Lower leg skin (tissue), 4 donors: Measurements from ENCODE around the gene CNIH4. TPM values are rescaled to one million over a fixed set of nuclear protein-coding genes. Genes with fewer than 3 reads are reported as not detected.
A peak's percentile ranks its signal among the peaks of the same experiment; 100 is the strongest.
"Not testable (repeated sequence)": the region's sequence is repeated elsewhere in the genome, so short reads cannot be mapped to it uniquely, and the experiment has no call there.

Experiments
- DNase-seq, 2 donors: peaks; one replicate each; pipeline ENCODE4 v3.0.0-alpha.2; 2019; ENCODE audit warnings: low spot score in 2 of 2
- H3K4me3 ChIP-seq: fragments of 200-600 bp; sonication (generic); 2 replicates; pipeline ENCODE4 v1.5.1; 2017; ENCODE audit warnings: mild to moderate bottlenecking, low read depth; ENCODE audit not compliant: poor library complexity, severe bottlenecking
- CTCF ChIP-seq, 3 donors: fragments of 450-650 bp; IDR thresholded peaks; one replicate each; pipeline ENCODE4 v1.5.1; 2016; ENCODE audit warnings: antibody characterized with exemption in 3 of 3, mild to moderate bottlenecking in 3 of 3, moderate library complexity in 2 of 3
- POLR2A ChIP-seq, 2 donors: fragments of 450-650 bp; IDR thresholded peaks; one replicate each; pipeline ENCODE4 v1.6.1; 2016 to 2017; ENCODE audit warnings: antibody characterized with exemption in 2 of 2, mild to moderate bottlenecking in 1 of 2, moderate library complexity in 1 of 2
- WGBS, 2 donors: methylation state at CpG; one replicate each; pipeline ENCODE4 v1.1.5; 2018; 5-methylcytosine and 5-hydroxymethylcytosine counted together
- intact Hi-C: fragments of 100-400 bp; cut with DNase I; formaldehyde crosslinking; loops from one replicate; pipeline ENCODE4 v1.15.0; 2023; ENCODE audit warnings: low total_unique reads
- total RNA-seq, 4 donors: library from RNA; depleted of rRNA; stranded (reverse); fragments of >200 nt; gene quantifications; one replicate each; pipeline ENCODE4 v1.1.0, GENCODE V29; 2016

CNIH4 gene
- total RNA-seq, 4 donors from 2014 or later = 24.0 to 44.8 (median 37.0) TPM

- TF ChIP-seq POLR2A (IDR thresholded peaks at IDR 0.05) (no peak), CTCF (IDR thresholded peaks at IDR 0.05) (no peak)
- intact Hi-C loops = loop anchor here (5.0 kb wide), 1 partner anchor 220 kb away; the partner anchor contains the start of gene FBXO28
- 97% methylated on average over 2 of the region's 2 CpGs for WGBS, 2 donors
- DNase-seq = no peak
- no peak overlapping the region for H3K4me3 ChIP-seq
Observed at GRCh38 chr1:224331824-224332223, 24.9 kb upstream of the CNIH4 start.

GRCh38 chr1:224333309-224333926 is 23.3 kb upstream of the CNIH4 start:
- 13 to 17% methylated on average over 3 of the region's 3 CpGs for WGBS, 2 donors
- H3K4me3 ChIP-seq = no peak overlapping the region
- intact Hi-C loops = loop anchor here (5.0 kb wide), 1 partner anchor 221 kb away; the partner anchor contains the start of gene FBXO28
- TF ChIP-seq POLR2A (IDR thresholded peaks at IDR 0.05) (no peak), CTCF (IDR thresholded peaks at IDR 0.05) (peak in 1 of 3 donors; percentile 38)
- DNase-seq = no peak

DNA sequence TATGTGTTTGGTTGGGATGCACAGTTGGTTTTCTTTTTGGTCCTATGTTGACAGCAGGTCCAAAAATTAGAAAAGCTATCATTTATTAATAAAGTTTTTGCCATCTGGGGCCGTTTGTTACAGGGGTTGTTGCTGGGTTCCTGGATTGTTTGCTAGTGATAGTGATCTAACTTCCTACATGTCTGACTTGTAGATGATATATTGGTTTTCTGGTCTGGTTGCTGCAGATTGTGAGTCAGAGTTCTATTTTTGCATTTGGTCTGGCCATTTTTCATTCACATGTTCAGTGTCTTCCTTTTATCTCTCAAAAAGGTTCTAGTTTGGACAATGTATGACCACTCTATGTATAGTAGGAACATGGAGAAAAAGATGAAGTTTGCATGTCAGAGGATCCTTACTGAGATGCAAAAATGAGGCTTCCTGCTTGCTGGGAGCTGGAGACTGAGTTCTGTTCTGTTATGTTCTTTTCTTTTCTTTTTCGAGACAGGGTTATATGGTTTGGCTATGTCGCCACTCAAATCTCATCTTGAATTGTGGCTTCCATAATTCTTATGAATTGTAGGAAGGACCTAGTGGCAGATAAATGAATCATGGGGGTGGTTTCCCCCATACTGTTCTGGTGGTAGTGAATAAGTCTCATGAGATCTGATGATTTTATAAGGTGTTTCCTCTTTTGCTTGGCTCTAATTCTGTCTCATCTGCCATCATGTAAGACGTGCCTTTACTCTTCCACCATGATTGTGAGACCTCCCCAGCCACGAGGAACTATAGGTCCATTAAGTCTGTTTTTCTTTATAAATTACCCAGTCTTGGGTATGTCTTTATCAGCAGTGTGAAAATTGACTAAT is 22.5 kb upstream of the CNIH4 start:
- no peak for DNase-seq
- 51 to 58% methylated on average over 5 of the region's 5 CpGs for WGBS, 2 donors
- intact Hi-C loops = loop anchor here (5.0 kb wide), 1 partner anchor 222 kb away; the partner anchor contains the start of gene FBXO28
- no peak overlapping the region for H3K4me3 ChIP-seq
- TF ChIP-seq POLR2A (IDR thresholded peaks at IDR 0.05) (no peak), CTCF (IDR thresholded peaks at IDR 0.05) (no peak)

DNA sequence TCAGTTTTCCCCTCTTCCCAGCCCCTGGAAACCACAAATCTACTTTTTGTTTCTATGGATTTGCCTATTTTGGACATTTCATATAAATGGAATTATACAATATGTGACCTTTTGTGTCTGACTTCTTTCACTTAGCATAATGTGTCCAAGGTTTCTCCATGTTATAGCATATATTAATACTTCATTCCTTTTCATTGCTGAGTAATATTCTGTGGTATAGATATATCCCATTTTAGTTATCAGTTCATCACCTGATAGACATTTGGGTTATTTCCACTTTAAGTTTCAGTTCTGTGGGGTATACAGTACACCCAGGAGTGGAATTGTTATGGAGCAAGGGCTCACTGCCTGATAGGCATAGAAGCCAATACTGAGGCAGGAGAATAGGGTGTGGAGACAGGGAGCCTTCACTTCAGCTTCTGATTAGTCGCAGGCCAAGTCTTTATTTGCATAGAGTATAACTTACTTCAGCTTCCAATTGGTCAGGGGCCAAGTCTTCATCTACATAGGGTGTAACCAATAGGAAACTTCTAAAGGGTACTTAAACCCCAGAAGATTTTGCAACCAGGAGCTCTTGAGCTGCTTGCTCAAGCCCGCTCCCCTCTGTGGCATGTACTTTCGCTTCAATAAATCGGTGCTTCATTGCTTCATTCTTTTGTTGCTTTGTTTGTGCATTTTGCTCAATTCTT is 18.4 kb upstream of the CNIH4 start:
- no peak for DNase-seq
- 87 to 89% methylated on average over 4 of the region's 4 CpGs for WGBS, 2 donors
- H3K4me3 ChIP-seq = no peak overlapping the region
- intact Hi-C loops = no loop called here
- no peak for TF ChIP-seq POLR2A (IDR thresholded peaks at IDR 0.05)

DNA sequence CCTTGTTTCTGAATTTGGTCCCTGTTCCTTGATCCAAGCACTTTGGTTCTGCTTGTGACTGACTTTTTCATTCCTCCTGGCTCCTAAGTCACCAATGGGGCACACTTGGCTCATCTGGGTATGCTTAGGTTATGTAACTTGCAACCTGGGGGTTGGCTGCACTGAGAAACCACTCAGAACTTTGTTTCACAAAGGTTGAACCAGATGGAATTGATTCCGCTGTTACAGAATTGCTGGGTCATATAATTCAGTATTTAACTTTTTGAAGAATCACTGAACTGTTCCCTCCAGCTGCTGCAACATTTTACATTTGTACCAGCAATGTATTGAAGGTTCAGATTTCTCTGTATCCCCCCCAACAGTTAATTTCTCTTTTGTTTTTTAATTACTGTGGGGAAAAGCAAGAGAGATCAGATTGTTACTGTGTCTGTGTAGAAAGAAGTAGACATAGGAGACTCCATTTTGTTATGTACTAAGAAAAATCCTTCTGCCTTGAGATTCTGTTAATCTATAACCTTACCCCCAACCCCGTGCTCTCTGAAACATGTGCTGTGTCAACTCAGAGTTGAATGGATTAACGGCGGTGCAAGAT is 17.1 kb upstream of the CNIH4 start:
- intact Hi-C loops = no loop called here
- H3K4me3 ChIP-seq = no peak overlapping the region
- no peak for DNase-seq
- TF ChIP-seq POLR2A (IDR thresholded peaks at IDR 0.05) = no peak
- TF ChIP-seq CTCF (IDR thresholded peaks at IDR 0.05) = no peak
- WGBS, 2 donors = 55 to 59% methylated on average over 2 of the region's 4 CpGs

DNA sequence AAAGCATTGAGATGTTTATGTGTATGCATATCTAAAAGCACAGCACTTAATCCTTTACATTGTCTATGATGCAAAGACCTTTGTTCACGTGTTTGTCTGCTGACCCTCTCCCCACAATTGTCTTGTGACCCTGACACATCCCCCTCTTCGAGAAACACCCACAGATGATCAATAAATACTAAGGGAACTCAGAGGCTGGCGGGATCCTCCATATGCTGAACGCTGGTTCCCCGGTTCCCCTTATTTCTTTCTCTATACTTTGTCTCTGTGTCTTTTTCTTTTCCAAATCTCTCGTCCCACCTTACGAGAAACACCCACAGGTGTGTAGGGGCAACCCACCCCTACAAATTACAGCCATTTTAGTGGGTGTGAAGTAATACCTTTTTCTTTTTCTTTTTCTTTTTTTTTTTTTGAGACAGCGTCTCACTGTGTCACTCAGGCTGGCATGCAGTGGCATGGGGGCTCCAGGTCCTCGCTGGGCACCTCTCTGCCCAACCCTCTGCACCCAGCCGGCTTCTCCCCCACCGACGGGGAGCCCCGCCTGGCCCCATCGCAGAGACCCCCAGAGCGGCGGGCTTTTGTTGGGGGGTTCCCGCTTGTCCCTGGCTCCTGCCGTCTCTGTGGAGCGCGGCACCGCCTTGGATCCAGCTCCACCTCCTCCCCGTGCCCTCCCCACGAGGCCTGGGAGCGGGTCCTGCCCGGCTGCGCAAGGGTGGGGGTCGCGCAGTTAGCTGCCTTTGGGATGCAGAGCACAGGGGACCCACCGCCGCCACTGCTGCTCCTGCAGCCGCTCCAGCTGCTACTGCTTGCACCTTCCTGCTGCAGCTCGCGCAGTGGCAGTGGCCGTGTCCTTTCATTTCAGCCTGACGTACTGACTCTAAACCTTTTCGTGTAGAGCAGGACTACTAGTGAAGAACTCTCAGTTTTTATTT is 16.0 kb upstream of the CNIH4 start:
- peak in 1 of 2 donors; percentile 85 for DNase-seq
- intact Hi-C loops = not testable (repeated sequence)
- WGBS, 2 donors = 6 to 9% methylated on average over 21 to 33 of the region's 36 CpGs
- peak overlapping the region; percentile 20 for H3K4me3 ChIP-seq
